Activated T-cell treated with anti-CD3 and anti-CD28 coated beads for 1 hour (primary cell): ENCODE data around the gene RNF115.
"Not testable (repeated sequence)": the region's sequence is repeated elsewhere in the genome, so short reads cannot be mapped to it uniquely, and the experiment has no call there.

Experiments used
- DNase-seq: peaks from one replicate; pipeline ENCODE4 v3.0.0-alpha.2; 2020; ENCODE audit warnings: low read depth

The RNF115 gene

GRCh38 chr1:145777357-145778145 lies 46.3 kb downstream of the RNF115 start:
- no peak for DNase-seq

DNA sequence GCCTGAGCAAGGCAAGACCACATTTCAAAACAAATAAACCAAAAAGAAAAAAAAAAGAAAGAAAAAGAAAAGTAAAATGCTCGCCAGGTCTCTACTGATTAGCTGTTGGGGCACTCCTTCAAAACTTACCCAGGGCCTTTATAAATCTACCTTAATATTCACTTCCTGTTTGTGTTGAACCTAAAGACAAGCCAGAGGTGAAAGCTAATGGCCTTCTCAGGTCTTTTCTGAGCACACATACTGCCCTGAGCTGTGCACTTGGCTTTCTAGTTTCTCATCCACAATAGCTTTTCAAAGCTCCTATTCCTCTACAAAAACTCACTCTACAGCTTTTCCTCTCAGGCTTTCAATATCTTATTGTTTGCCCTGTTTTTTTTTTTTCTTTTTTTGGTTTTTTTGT lies 50.5 kb downstream of the RNF115 start:
- no peak for DNase-seq

DNA sequence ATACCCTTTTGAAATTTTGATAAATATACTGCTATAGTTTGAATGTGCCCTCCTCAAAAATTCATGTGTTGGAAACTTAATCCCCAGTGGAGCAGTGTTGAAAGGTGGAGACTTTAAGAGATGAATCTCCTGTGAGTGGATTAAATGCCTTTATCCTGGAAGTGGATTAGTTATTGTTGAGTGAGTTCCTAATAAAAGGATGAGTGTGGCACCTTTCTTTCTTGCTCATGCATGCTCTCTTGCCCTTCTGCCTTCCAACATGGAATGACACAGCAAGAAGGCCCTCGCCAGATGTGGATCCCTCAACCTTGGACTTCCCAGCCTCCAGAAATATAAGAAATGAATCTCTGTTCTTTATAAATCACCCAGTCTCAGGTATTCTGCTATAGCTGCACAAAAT lies 52.8 kb downstream of the RNF115 start:
- DNase-seq: no peak

DNA sequence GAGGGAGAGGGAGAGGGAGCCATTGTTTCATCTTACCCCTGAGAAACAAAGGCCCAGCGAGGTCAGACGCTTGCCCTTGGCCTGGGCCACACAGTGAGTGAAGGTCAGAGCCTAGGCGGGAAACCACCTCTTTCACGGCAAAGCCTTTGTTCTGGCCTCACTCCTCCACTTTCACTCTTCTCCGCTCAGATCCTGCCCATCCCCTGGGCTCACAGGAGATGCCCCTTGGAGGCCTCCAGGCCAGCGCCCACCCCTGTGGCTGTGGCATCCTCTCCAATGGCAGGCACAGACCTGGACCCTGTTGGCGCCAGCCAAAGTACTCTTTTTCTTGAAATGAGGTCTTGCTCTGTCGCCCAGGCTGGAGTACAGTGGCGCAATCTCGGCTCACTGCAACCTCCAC lies 55.9 kb downstream of the RNF115 start:
- DNase-seq: not testable (repeated sequence)

- not testable (repeated sequence) for DNase-seq
These were observed 57.0 kb downstream of the RNF115 start for GRCh38 chr1:145766926-145767325.

DNA sequence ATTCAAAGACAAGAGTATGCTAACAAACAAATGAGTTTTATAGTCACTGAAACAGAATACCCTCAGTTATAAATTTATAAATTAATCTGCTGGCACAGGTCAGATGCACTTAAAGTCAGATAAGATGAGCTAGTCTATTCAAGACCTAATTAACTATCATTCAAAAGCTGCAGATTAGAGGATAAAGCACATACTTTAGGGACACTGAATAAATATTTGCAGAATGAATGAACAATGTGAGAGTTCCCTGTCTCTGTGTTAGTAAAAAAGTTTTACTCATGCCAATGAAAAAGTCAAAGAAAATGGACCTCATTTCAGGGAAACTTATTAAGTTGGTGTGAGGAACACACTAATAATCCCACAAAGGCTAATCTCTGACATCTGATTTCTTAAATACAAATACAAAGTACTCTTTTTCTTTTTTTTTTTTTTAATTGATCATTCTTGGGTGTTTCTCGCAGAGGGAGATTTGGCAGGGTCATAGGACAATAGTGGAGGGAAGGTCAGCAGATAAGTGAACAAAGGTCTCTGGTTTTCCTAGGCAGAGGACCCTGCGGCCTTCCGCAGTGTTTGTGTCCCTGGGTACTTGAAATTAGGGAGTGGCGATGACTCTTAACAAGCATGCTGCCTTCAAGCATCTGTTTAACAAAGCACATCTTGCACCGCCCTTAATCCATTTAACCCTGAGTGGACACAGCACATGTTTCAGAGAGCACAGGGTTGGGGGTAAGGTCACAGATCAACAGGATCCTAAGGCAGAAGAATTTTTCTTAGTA lies 58.1 kb downstream of the RNF115 start:
- not testable (repeated sequence) for DNase-seq

DNA sequence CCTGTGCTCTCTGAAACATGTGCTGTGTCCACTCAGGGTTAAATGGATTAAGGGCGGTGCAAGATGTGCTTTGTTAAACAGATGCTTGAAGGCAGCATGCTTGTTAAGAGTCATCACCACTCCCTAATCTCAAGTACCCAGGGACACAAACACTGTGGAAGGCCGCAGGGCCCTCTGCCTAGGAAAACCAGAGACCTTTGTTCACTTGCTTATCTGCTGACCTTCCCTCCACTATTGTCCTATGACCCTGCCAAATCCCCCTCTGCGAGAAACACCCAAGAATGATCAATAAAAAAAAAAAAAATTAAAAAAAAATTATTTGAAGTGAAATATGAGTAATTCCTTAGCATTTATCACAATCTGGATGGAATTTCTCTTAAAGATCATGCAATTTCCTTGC lies 58.8 kb downstream of the RNF115 start:
- DNase-seq: not testable (repeated sequence)

DNA sequence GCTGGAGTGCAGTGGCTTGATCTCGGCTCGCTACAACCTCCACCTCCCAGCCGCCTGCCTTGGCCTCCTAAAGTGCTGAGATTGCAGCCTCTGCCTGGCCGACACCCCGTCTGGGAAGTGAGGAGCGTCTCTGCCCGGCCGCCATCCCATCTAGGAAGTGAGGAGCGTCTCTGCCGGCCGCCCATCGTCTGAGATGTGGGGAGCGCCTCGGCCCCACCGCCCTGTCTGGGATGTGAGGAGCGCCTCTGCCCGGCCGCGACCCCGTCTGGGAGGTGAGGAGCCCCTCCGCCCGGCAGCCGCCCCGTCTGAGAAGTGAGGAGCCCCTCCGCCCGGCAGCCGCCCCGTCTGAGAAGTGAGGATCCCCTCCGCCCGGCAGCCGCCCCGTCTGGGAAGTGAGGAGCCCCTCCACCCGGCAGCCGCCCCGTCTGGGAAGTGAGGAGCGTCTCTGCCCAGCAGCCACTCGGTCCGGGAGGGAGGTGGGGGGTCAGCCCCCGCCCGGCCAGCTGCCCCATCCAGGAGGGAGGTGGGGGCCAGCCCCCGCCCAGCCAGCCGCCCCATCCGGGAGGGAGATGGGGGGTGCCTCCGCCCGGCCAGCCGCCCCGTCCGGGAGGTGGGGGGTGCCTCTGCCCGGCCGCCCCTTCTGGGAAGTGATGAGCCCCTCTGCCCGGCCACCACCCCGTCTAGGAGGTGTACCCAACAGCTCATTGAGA lies 59.5 kb downstream of the RNF115 start:
- not testable (repeated sequence) for DNase-seq

DNA sequence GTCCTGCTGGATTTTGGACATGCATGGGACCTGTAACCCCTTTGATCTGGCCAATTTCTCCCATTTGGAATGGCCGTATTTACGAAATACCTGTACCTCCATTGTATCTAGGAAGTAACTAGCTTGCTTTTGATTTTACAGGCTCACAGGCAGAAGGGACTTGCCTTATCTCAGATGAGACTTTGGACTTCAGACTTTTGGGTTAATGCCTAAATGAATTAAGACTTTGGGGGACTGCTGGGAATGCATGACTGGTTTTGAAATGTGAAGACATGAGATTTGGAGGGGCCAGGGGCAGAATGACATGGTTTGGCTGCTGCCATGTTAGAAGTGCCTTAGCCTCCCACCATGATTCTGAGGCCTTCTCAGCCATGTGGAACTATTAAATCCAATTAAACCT lies 61.9 kb downstream of the RNF115 start:
- not testable (repeated sequence) for DNase-seq

GRCh38 chr1:145761498-145761897 lies 62.4 kb downstream of the RNF115 start:
- DNase-seq: not testable (repeated sequence)

DNA sequence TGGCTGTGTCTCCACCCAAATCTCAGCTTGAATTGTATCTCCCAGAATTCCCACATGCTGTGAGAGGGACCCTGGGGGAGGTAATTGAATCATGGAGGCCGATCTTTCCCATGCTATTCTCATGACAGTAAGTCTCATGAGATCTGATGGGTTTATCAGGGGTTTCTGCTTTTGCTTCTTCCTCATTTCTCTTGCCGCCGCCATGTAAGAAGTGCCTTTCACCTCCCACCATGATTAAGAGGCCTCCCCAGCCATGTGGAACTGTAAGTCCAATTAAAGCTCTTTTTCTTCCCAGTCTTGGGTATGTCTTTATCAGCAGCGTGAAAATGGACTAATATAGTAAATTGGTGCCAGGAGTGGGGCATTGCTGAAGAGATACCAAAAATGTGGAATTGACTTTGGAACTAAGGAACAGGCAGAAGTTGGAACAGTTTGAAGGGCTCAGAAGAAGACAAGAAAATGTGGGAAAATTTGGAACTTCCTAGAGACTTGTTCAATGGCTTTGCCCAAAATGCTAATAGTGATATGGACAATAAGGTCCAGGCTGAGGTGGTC lies 63.4 kb downstream of the RNF115 start:
- not testable (repeated sequence) for DNase-seq

GRCh38 chr1:145759721-145760120 lies 64.2 kb downstream of the RNF115 start:
- no peak for DNase-seq

- no peak for DNase-seq
These were observed 65.3 kb downstream of the RNF115 start for GRCh38 chr1:145758575-145758974.

DNA sequence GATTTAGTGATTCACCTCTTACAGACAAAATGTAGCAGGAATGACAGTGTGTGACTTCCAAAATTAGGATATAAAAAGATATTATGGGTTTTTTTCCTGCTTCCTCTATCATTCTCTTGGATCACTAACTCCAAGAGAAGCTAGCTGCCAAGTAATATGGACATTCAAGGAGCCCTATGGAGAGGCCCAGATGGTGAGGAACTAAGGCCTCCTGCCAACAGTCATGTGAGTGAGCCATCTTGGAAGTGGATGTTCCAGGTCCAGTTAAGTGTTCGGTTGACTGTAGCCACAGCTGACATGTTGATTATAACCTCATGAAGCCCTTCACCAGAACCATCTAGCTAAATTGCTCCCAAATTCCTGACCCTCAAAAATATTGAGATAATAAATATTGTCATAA lies 65.8 kb downstream of the RNF115 start:
- no peak for DNase-seq

GRCh38 chr1:145757420-145757819 lies 66.5 kb downstream of the RNF115 start:
- DNase-seq: no peak

- DNase-seq: no peak
These were observed 72.3 kb downstream of the RNF115 start for GRCh38 chr1:145751491-145752037.

DNA sequence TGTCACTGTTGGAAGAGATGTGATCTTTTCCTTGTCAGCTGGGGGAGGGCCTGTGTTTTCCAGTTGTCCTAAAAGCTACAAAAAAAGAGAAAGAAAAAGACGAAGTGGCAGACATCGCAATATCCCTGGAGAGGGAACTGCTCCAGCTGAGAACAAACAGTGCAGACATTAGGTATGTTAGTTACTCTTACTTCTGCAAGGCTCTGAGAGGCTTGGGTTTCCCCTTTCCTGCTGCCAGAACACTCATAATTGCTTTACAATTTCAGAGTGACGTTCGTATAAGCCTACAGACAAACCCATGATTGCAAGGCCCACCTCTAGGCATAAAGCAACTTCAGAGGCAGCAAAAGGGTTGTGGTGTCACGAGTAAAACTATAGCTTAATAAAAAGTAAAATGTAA lies 73.5 kb downstream of the RNF115 start:
- DNase-seq: no peak

DNA sequence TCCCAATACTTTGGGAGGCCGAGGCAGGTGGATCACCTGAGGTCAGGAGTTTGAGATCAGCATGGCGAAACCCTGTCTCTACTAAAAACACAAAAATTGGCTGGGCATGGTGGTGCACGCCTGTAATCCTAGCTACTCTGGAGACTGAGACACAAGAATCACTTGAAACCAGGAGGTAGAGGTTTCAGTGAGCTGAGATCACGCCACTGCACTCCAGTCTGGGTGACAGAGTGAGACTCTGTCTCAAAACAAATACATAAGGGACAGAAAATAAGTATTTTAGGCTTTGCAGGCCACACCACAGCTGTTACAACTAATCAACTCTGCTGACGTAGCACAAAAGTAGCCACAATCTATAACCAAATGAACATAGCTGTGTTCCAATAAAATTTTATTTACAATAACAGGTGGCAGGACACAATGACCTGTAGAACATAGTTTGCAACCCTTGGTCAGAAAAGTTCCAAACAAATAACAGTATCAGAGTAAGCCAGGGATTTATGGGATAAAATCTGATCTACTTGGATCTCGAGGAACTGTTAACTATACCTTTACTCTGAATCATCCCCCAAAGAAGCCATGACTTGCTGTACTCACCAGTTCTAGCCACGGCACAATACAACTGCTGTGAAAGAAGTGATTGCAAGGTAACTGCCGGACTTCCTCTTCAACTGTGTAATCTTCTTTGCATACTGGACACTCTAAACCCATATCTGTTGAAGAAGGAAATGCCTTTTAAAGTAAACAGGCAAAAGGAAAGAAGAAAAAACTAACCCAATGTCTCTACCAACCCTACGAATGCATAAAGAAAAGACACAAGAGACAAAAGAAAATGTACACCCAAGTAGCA lies 76.3 kb downstream of the RNF115 start:
- no peak for DNase-seq

- no peak for DNase-seq
These were observed 83.6 kb downstream of the RNF115 start for GRCh38 chr1:145740269-145740668.

- no peak for DNase-seq
These were observed 87.7 kb downstream of the RNF115 start for GRCh38 chr1:145736191-145736590.

GRCh38 chr1:145730900-145731299 lies 93.0 kb downstream of the RNF115 start:
- no peak for DNase-seq
